ENCODE results near the gene RAB11FIP4. TPM values are rescaled to one million over a fixed set of nuclear protein-coding genes. Genes with fewer than 3 reads are reported as not detected.

RAB11FIP4 gene
- total and polyA plus RNA-seq, 7 experiments from 2014 or later: 16.1 to 82.4 (median 55.1) TPM

DNA sequence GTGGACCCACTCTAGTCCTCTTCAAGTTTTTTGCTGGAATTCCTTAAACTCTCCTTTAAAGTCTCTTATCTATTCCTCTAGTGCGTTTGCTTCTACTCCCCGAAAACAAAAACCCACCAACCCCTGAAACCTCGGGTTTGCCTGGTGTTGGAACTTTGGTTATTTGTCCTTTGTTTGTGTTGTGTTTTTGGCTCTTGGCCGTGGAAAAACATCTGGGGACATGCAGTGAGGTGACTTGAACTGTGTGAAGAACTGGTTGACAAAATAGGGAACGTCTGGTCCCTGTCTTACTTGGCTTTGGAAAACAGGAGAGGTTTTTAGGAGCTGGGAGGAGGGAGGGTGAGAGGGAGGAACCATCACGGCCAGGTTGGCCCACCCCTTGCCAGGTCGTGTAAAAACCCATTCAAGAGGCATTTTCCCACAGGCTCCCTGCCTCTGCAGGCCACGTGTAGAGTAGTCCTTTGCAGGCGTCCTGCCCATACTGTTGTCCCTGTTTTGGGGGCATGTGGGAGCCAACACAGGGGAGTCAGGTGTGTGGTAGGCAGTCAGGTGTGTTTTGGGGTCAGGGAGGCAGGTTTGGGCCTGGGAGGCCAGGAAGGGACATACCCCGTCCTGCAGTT, 169.3 kb downstream of the RAB11FIP4 start:
- Histone ChIP-seq H3K27ac (ENCODE audit: low read depth, low read length) (no peak overlapping the region), H3K9me3 (ENCODE audit: control insufficient read depth in 2 of 3, low read length in 3 of 3) (no peaks in the 10 kb centered on the region), H3K4me1 (ENCODE audit: control insufficient read depth in 2 of 2, insufficient read depth in 2 of 2, low read length in 2 of 2) (peaks cover 0 to 6% of the 10 kb centered on the region in 2 donors), H3K36me3 (ENCODE audit: control insufficient read depth in 2 of 3, insufficient read depth in 3 of 3, low read length in 3 of 3) (no peaks in the 10 kb centered on the region), H3K4me3 (ENCODE audit: low read length) (no peak overlapping the region), H3K27me3 (ENCODE audit: control insufficient read depth in 2 of 2, insufficient read depth in 2 of 2, low read length in 2 of 2) (no peaks in the 10 kb centered on the region)
- peak overlapping the region in 1 of 9 donors; percentile 80 for H3K27ac Mint-ChIP-seq
- H3K9me3 Mint-ChIP-seq: no peaks in the 10 kb centered on the region
- no peaks in the 10 kb centered on the region for H3K36me3 Mint-ChIP-seq
- ChIA-PET POLR2A (no interaction called here), CTCF (no interaction called here)
- intact Hi-C loops (cut with micrococcal nuclease): no loop called here
- peak overlapping the region; percentile 37 to 82 (median 74) for H3K4me3 Mint-ChIP-seq
- ATAC-seq (no peak), DNase-seq (no peak)
- H3K4me1 Mint-ChIP-seq: peaks cover 7 to 26% (median 16%) of the 10 kb centered on the region in 7 donors
- peaks cover 0 to 33% (median 0%) of the 10 kb centered on the region in 5 donors for H3K27me3 Mint-ChIP-seq

DNA sequence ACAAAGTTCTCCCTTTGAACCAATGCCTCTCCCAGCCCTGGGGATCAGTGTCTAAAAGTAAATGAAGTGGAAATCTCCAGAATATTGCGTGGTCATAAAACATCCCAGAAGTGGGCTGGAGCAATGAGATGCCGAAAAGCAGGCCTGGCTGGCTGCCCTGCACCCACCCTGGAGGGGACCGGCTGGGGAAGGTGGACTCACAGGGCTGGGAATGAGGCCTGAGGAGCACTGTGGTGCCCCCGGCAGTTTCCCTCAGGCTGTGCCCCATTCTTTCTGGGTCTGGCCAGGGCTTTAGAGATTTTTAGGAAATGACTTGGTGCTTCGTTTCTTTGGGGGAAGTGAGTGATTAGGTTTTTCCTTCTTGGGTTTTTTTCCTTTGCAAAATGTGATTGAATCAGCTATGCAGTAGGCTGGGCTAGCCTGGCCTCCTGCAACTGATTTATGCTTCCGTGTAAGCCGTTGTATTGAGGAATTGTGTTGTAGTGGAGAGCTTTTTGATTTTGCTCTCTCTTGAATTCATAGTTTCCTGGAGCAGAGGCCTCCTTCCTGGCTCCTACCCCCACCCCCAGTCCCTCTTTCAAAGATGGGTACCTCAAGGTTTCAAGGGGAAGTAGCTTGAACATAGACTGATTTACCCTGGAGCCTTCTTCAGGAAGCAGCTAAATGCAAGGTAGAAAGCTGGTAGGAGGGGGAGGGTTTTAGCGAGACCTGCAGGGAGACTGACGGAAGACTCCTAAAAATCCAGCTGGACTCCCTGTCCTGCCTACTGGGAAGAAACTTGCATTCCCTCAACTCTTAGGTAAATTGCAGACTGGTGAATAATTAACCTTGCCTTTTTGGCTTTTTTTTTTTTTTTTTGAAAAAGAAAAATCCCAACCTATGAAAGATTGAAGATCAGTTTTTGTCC, 170.2 kb downstream of the RAB11FIP4 start:
- CTCF ChIA-PET: interaction anchor here (1.5 kb wide), 1 partner anchor 27 kb away, joined by 3 read pairs; no protein-coding TSS in a partner anchor
- intact Hi-C loops (cut with micrococcal nuclease): no loop called here

DNA sequence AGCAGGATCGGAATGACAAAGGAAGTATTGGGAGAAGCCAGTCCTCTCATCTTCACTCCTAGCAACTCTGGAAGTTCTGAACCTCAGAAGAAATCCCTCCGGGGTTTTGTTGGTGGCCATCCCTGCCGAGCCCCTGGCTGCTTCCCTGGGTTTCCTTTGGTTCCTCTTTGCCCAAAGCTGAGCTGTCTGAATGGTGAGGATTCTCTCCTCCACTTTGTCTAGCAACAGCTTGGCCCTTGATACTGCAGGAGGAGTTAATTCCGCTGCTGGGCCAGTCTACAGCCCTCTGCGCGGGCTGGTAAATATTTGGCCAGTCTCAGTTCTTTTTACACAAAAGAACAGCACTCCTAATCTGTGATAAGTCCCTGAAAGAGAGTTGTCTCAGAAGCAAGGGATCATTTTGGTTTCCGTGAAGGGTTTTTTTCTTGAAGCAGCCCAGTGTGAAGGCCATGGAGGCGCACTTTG, 170.9 kb downstream of the RAB11FIP4 start:
- Mint-ChIP-seq H3K36me3 (no peaks in the 10 kb centered on the region), H3K27me3 (peaks cover 0 to 31% (median 0%) of the 10 kb centered on the region in 5 donors), H3K27ac (peak overlapping the region in 1 of 9 donors; percentile 24), H3K9me3 (no peaks in the 10 kb centered on the region), H3K4me3 (peak overlapping the region in 1 of 10 donors; percentile 53), H3K4me1 (peaks cover 7 to 26% (median 16%) of the 10 kb centered on the region in 7 donors)
- no peak overlapping the region for H3K27ac ChIP-seq (ENCODE audit: low read depth, low read length)
- no peak overlapping the region for H3K4me3 ChIP-seq (ENCODE audit: low read length)
- ChIA-PET POLR2A (no interaction called here), CTCF (interaction anchor here (1.5 kb wide), 1 partner anchor 28 kb away, joined by 3 read pairs; no protein-coding TSS in a partner anchor)
- intact Hi-C loops (cut with micrococcal nuclease): no loop called here
- DNase-seq (no peak), ATAC-seq (no peak)
- H3K9me3 ChIP-seq (ENCODE audit: control insufficient read depth in 2 of 3, low read length in 3 of 3): no peaks in the 10 kb centered on the region
- H3K27me3 ChIP-seq (ENCODE audit: control insufficient read depth in 2 of 2, insufficient read depth in 2 of 2, low read length in 2 of 2): no peaks in the 10 kb centered on the region
- H3K36me3 ChIP-seq (ENCODE audit: control insufficient read depth in 2 of 3, insufficient read depth in 3 of 3, low read length in 3 of 3): no peaks in the 10 kb centered on the region
- peaks cover 0 to 6% of the 10 kb centered on the region in 2 donors for H3K4me1 ChIP-seq (ENCODE audit: control insufficient read depth in 2 of 2, insufficient read depth in 2 of 2, low read length in 2 of 2)

More for the DNA sequence above, 170.2 kb downstream of the RAB11FIP4 start:
- no peak overlapping the region for H3K27ac ChIP-seq (ENCODE audit: low read depth, low read length)
- DNase-seq (no peak), ATAC-seq (no peak)
- no peaks in the 10 kb centered on the region for H3K27me3 ChIP-seq (ENCODE audit: control insufficient read depth in 2 of 2, insufficient read depth in 2 of 2, low read length in 2 of 2)
- H3K27ac Mint-ChIP-seq: no peak overlapping the region
- H3K4me3 Mint-ChIP-seq: peak overlapping the region in 7 of 10 donors; percentile 4 to 77 (median 25)
- peaks cover 0 to 6% of the 10 kb centered on the region in 2 donors for H3K4me1 ChIP-seq (ENCODE audit: control insufficient read depth in 2 of 2, insufficient read depth in 2 of 2, low read length in 2 of 2)
- H3K4me1 Mint-ChIP-seq: peaks cover 7 to 26% (median 16%) of the 10 kb centered on the region in 7 donors
- H3K9me3 Mint-ChIP-seq: no peaks in the 10 kb centered on the region
- H3K36me3 ChIP-seq (ENCODE audit: control insufficient read depth in 2 of 3, insufficient read depth in 3 of 3, low read length in 3 of 3): no peaks in the 10 kb centered on the region
- POLR2A ChIA-PET: no interaction called here
- peaks cover 0 to 34% (median 0%) of the 10 kb centered on the region in 5 donors for H3K27me3 Mint-ChIP-seq
- H3K4me3 ChIP-seq (ENCODE audit: low read length): no peak overlapping the region
- H3K36me3 Mint-ChIP-seq: no peaks in the 10 kb centered on the region
- H3K9me3 ChIP-seq (ENCODE audit: control insufficient read depth in 2 of 3, low read length in 3 of 3): no peaks in the 10 kb centered on the region

DNA sequence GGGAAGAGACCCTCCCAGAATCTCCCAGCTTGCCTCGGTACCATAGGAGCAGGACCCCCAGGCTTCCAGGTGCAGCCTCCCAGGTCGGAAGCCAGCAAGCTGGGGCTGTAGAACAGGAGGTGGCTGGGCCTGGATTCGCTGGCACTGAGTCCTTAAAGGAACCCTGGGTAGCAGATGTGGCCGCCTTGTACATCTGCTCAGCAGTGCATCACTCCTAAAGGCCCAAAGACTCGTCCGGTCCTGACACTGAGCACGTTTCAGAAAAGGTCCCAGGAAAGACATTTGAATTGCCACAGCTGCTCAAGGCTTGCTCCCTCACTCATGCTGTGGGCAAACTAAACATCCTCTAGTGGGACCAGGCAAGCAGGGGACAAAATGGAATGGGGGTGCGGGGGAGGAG, 172.8 kb downstream of the RAB11FIP4 start:
- DNase-seq (no peak), ATAC-seq (no peak)
- Mint-ChIP-seq H3K4me1 (peaks cover 7 to 22% (median 16%) of the 10 kb centered on the region in 7 donors), H3K27me3 (peaks cover 0 to 19% (median 0%) of the 10 kb centered on the region in 5 donors), H3K36me3 (no peaks in the 10 kb centered on the region), H3K27ac (no peak overlapping the region), H3K4me3 (no peak overlapping the region), H3K9me3 (no peaks in the 10 kb centered on the region)
- ChIA-PET POLR2A (no interaction called here), CTCF (no interaction called here)
- Histone ChIP-seq H3K27ac (ENCODE audit: low read depth, low read length) (no peak overlapping the region), H3K4me3 (ENCODE audit: low read length) (no peak overlapping the region), H3K27me3 (ENCODE audit: control insufficient read depth in 2 of 2, insufficient read depth in 2 of 2, low read length in 2 of 2) (no peaks in the 10 kb centered on the region), H3K4me1 (ENCODE audit: control insufficient read depth in 2 of 2, insufficient read depth in 2 of 2, low read length in 2 of 2) (no peaks in the 10 kb centered on the region), H3K9me3 (ENCODE audit: control insufficient read depth in 2 of 3, low read length in 3 of 3) (no peaks in the 10 kb centered on the region), H3K36me3 (ENCODE audit: control insufficient read depth in 2 of 3, insufficient read depth in 3 of 3, low read length in 3 of 3) (no peaks in the 10 kb centered on the region)
- intact Hi-C loops (cut with micrococcal nuclease): no loop called here

DNA sequence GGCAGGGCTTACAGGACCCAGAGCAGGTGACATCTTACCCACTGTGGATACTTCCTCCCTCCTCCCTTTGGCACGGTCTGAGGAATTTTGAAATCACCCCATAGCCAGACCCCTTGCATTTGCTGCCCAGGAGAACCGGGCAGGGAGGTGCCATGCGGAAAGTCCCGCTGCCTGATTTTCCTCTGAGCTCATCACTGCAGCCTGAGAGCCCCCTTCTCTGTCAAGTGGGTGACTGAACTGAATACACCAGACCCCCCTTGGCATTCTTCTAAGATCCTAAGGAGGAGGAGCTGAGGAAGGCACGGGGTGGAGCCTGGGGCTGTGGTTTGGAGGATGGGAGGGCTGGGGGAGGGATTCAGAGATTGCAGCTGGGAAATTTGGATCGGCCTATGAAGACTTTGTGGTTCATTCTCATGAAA, 173.4 kb downstream of the RAB11FIP4 start:
- Mint-ChIP-seq H3K27me3 (peaks cover 0 to 19% (median 0%) of the 10 kb centered on the region in 5 donors), H3K27ac (no peak overlapping the region), H3K4me3 (no peak overlapping the region), H3K36me3 (no peaks in the 10 kb centered on the region), H3K9me3 (no peaks in the 10 kb centered on the region), H3K4me1 (peaks cover 7 to 22% (median 16%) of the 10 kb centered on the region in 7 donors)
- no peaks in the 10 kb centered on the region for H3K4me1 ChIP-seq (ENCODE audit: control insufficient read depth in 2 of 2, insufficient read depth in 2 of 2, low read length in 2 of 2)
- intact Hi-C loops (cut with micrococcal nuclease): no loop called here
- no peak overlapping the region for H3K27ac ChIP-seq (ENCODE audit: low read depth, low read length)
- H3K9me3 ChIP-seq (ENCODE audit: control insufficient read depth in 2 of 3, low read length in 3 of 3): no peaks in the 10 kb centered on the region
- DNase-seq (no peak), ATAC-seq (no peak)
- H3K36me3 ChIP-seq (ENCODE audit: control insufficient read depth in 2 of 3, insufficient read depth in 3 of 3, low read length in 3 of 3): no peaks in the 10 kb centered on the region
- no peaks in the 10 kb centered on the region for H3K27me3 ChIP-seq (ENCODE audit: control insufficient read depth in 2 of 2, insufficient read depth in 2 of 2, low read length in 2 of 2)
- ChIA-PET CTCF (no interaction called here), POLR2A (no interaction called here)
- no peak overlapping the region for H3K4me3 ChIP-seq (ENCODE audit: low read length)

DNA sequence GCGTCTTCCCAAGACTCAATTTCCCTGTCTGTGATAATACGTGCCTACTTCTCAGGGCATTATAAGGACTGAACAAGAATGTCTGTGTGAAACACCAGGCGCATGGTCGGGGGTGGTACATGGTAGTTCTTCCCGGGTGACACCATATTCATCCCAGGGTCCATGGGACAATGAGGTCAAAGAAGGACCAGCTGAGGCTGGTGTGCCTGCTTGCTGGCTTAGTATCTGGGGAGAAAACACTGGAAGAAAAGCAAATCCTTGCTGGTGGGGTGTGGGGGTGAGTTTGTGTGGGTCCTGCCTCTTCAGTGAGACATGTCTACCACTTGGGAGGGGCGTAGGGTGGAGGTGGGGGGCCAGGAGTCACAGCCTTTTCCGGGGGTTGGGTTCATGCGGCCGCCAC, 174.2 kb downstream of the RAB11FIP4 start:
- Mint-ChIP-seq H3K4me3 (no peak overlapping the region), H3K36me3 (no peaks in the 10 kb centered on the region), H3K27me3 (peaks cover 0 to 14% (median 0%) of the 10 kb centered on the region in 5 donors), H3K4me1 (peaks cover 3 to 17% (median 12%) of the 10 kb centered on the region in 7 donors), H3K27ac (no peak overlapping the region), H3K9me3 (no peaks in the 10 kb centered on the region)
- ATAC-seq: no peak
- ChIA-PET CTCF (no interaction called here), POLR2A (no interaction called here)
- Histone ChIP-seq H3K4me3 (ENCODE audit: low read length) (no peak overlapping the region), H3K36me3 (ENCODE audit: control insufficient read depth in 2 of 3, insufficient read depth in 3 of 3, low read length in 3 of 3) (no peaks in the 10 kb centered on the region), H3K4me1 (ENCODE audit: control insufficient read depth in 2 of 2, insufficient read depth in 2 of 2, low read length in 2 of 2) (no peaks in the 10 kb centered on the region), H3K9me3 (ENCODE audit: control insufficient read depth in 2 of 3, low read length in 3 of 3) (no peaks in the 10 kb centered on the region), H3K27me3 (ENCODE audit: control insufficient read depth in 2 of 2, insufficient read depth in 2 of 2, low read length in 2 of 2) (no peaks in the 10 kb centered on the region), H3K27ac (ENCODE audit: low read depth, low read length) (no peak overlapping the region)
- intact Hi-C loops (cut with micrococcal nuclease): no loop called here
- no peak for DNase-seq
